ENCODE measurements around the gene CCDC88B. TPM values are rescaled to one million over a fixed set of nuclear protein-coding genes. Genes with fewer than 3 reads are reported as not detected.

CCDC88B gene
- total and polyA plus RNA-seq, 9 of the 15 experiments (the other 6 are each of a cell fraction or from before 2014, with no cell fraction given): 0.13 to 18.1 (median 7.9) TPM

- TF ChIP-seq E2F4 (CRISPR knock-in tag; IDR thresholded peaks at IDR 0.05; ENCODE audit: low read depth): no peak
- no peak for TF ChIP-seq KDM1A (IDR thresholded peaks at IDR 0.05)
- no peak for TF ChIP-seq EZH2 (IDR thresholded peaks at IDR 0.05; ENCODE audit: borderline replicate concordance, low read depth, low read length)
- no peak for TF ChIP-seq UBTF (IDR thresholded peaks at IDR 0.05; ENCODE audit: borderline replicate concordance in 1 of 2, low read depth in 2 of 2, low read length in 2 of 2)
- no peak for TF ChIP-seq RBBP5 (IDR thresholded peaks at IDR 0.05; ENCODE audit: borderline replicate concordance, insufficient read depth, low read length, poor library complexity, severe bottlenecking)
- TF ChIP-seq ATF3 (IDR thresholded peaks at IDR 0.05): no peak
- TF ChIP-seq ATF3 (CRISPR knock-in tag; conservative IDR thresholded peaks at IDR 0.05): no peak
- no peak; a peak in 1 of 4 replicates for TF ChIP-seq FOXK2 (conservative IDR thresholded peaks at IDR 0.05 in 1 of 2, IDR thresholded peaks at IDR 0.05 in 1 of 2; ENCODE audit: low read depth in 2 of 2)
- peak; percentile 34; the same call in 1 of the 2 replicates for TF ChIP-seq USF1 (CRISPR knock-in tag; IDR thresholded peaks at IDR 0.05)
- no peak for TF ChIP-seq ARNT (IDR thresholded peaks at IDR 0.05)
- TF ChIP-seq ZNF766 (CRISPR knock-in tag; conservative IDR thresholded peaks at IDR 0.05): no peak
- TF ChIP-seq IRF9 (tag; IDR thresholded peaks at IDR 0.05): no peak
- TF ChIP-seq SAFB2 (IDR thresholded peaks at IDR 0.05; ENCODE audit: borderline replicate concordance, low read depth, low read length, severe bottlenecking): no peak
- TF ChIP-seq PHB2 (IDR thresholded peaks at IDR 0.05; ENCODE audit: low read depth): 0 out of 2 replicates have a peak, but pooled peaks have one; percentile 34
- no peak for TF ChIP-seq SMAD3 (CRISPR knock-in tag; conservative IDR thresholded peaks at IDR 0.05)
- TF ChIP-seq MTF1 (CRISPR knock-in tag; IDR thresholded peaks at IDR 0.05; ENCODE audit: borderline replicate concordance): no peak
- 0 out of 2 replicates have a peak, but pooled peaks have one; percentile 26 for TF ChIP-seq TOE1 (IDR thresholded peaks at IDR 0.05; ENCODE audit: borderline replicate concordance)
- TF ChIP-seq TOE1 (CRISPR knock-in tag; IDR thresholded peaks at IDR 0.05; ENCODE audit: borderline replicate concordance, low read depth): no peak
- TF ChIP-seq ZNF253 (CRISPR knock-in tag; conservative IDR thresholded peaks at IDR 0.05): no peak
- TF ChIP-seq KLF10 (CRISPR knock-in tag; IDR thresholded peaks at IDR 0.05): no peak
- TF ChIP-seq KHSRP (IDR thresholded peaks at IDR 0.05): no peak
- TF ChIP-seq TRIM24 (IDR thresholded peaks at IDR 0.05): peak in 1 of 2 experiments; percentile 20; a peak in 1 of 4 replicates
Observed at GRCh38 chr11:64379817-64380709, 40.1 kb downstream of the CCDC88B start (continued).
